ENCODE results near the gene CFAP70. TPM values are rescaled to one million over a fixed set of nuclear protein-coding genes. Genes with fewer than 3 reads are reported as not detected.

Gene CFAP70
- polyA plus RNA-seq, 1 donor from 2014 or later, result 5.8 TPM

DNA sequence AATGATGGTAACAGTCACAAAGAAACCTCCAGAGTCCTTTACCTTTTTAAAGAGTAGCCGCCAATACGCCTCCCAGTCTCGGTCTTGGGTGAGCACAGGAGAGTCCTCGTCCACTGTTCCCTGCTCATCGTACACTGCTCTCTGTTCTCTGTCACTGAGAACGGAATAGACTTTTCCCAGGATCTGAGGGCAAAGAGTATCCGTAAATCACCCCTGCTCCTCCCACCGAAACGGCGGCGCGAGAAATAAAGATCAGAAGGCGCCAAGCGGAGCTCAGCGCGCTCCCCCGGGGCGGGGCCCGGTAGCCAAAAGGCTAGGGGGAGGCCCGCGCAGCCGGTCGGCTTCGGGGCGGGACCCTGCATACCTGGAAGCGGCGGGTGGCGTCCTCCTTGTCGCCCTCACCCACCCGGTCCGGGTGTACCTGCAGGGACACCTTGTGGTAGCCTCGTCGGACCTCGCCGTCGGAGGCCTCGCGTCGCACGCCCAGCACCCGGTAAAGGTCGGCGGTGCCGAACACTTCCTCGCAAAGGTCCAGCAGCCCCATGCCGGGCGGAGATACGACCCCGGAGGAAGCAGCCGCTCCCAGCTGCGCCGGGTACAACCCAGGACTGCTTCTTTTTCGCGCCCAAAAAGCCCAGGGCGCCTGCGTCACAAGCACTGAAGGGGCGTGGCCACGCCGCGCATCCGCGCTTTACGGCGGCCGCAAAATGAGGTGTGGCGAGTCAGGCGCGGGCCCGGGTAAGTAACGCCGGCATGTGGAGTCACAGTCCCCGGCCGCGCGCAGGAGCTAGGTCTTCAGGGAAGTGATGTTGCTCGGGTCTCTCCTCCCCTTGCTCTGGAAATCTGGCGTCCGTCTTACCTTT, 111.8 kb downstream of the CFAP70 start, which contains the start of gene DNAJC9:
Gene DNAJC9 (minus strand): TSS at position 610 of the 863 bp plus-strand sequence. CDS start 66 bp downstream, at position 544.
- Histone ChIP-seq H4K20me1 (ENCODE audit: insufficient read depth) (no peaks in the 10 kb centered on the region), H3K27me3 (ENCODE audit: insufficient read depth, low read depth, low read length) (no peaks in the 10 kb centered on the region), H3K9me3 (ENCODE audit: low read length) (no peaks in the 10 kb centered on the region), H3K27ac (ENCODE audit: low read length) (peak within 1 kb of the TSS; percentile 59), H3K4me2 (ENCODE audit: low read length) (peak within 1 kb of the TSS; percentile 96), H3K9ac (ENCODE audit: low read length) (peak within 1 kb of the TSS; percentile 65), H3K9me2 (ENCODE audit: insufficient read depth, low read length) (no peaks in the 10 kb centered on the region), H2AFZ (ENCODE audit: low read depth, low read length) (peak within 1 kb of the TSS; percentile 48), H3K36me3 (ENCODE audit: insufficient read depth, low read length) (no peaks in the 10 kb centered on the region), H3K79me2 (replicated peaks; ENCODE audit: insufficient read depth, low read length) (peaks cover 34% of the 10 kb centered on the region), H3F3A (ENCODE audit: insufficient read depth, low read length, poor library complexity, severe bottlenecking) (no peaks in the 10 kb centered on the region), H3K4me3 (ENCODE audit: low read length) (peak within 1 kb of the TSS; percentile 93)
- peak; percentile 28 for TF ChIP-seq EP300 (conservative IDR thresholded peaks at IDR 0.05; ENCODE audit: poor library complexity, severe bottlenecking)
- no peak for TF ChIP-seq TAF1 (IDR thresholded peaks at IDR 0.05; ENCODE audit: low read depth)
- peak; percentile 95 for TF ChIP-seq MXI1 (conservative IDR thresholded peaks at IDR 0.05; ENCODE audit: poor library complexity, severe bottlenecking)
- TF ChIP-seq POLR2AphosphoS5 (IDR thresholded peaks at IDR 0.05), result peak; percentile 55
- TF ChIP-seq RAD21 (conservative IDR thresholded peaks at IDR 0.05), result peak; percentile 22
- TF ChIP-seq, protein P1, sequence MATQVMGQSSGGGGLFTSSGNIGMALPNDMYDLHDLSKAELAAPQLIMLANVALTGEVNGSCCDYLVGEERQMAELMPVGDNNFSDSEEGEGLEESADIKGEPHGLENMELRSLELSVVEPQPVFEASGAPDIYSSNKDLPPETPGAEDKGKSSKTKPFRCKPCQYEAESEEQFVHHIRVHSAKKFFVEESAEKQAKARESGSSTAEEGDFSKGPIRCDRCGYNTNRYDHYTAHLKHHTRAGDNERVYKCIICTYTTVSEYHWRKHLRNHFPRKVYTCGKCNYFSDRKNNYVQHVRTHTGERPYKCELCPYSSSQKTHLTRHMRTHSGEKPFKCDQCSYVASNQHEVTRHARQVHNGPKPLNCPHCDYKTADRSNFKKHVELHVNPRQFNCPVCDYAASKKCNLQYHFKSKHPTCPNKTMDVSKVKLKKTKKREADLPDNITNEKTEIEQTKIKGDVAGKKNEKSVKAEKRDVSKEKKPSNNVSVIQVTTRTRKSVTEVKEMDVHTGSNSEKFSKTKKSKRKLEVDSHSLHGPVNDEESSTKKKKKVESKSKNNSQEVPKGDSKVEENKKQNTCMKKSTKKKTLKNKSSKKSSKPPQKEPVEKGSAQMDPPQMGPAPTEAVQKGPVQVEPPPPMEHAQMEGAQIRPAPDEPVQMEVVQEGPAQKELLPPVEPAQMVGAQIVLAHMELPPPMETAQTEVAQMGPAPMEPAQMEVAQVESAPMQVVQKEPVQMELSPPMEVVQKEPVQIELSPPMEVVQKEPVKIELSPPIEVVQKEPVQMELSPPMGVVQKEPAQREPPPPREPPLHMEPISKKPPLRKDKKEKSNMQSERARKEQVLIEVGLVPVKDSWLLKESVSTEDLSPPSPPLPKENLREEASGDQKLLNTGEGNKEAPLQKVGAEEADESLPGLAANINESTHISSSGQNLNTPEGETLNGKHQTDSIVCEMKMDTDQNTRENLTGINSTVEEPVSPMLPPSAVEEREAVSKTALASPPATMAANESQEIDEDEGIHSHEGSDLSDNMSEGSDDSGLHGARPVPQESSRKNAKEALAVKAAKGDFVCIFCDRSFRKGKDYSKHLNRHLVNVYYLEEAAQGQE (IDR thresholded peaks at IDR 0.05; ENCODE audit: borderline replicate concordance), result peak; percentile 40
- TF ChIP-seq, protein P2, sequence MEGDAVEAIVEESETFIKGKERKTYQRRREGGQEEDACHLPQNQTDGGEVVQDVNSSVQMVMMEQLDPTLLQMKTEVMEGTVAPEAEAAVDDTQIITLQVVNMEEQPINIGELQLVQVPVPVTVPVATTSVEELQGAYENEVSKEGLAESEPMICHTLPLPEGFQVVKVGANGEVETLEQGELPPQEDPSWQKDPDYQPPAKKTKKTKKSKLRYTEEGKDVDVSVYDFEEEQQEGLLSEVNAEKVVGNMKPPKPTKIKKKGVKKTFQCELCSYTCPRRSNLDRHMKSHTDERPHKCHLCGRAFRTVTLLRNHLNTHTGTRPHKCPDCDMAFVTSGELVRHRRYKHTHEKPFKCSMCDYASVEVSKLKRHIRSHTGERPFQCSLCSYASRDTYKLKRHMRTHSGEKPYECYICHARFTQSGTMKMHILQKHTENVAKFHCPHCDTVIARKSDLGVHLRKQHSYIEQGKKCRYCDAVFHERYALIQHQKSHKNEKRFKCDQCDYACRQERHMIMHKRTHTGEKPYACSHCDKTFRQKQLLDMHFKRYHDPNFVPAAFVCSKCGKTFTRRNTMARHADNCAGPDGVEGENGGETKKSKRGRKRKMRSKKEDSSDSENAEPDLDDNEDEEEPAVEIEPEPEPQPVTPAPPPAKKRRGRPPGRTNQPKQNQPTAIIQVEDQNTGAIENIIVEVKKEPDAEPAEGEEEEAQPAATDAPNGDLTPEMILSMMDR (IDR thresholded peaks at IDR 0.05; ENCODE audit: poor library complexity, severe bottlenecking), result peak; percentile 53
- no peak for TF ChIP-seq EZH2 (IDR thresholded peaks at IDR 0.05; ENCODE audit: borderline replicate concordance, insufficient read depth, low read length, poor library complexity, severe bottlenecking)
- peak; percentile 31 for TF ChIP-seq SMC3 (conservative IDR thresholded peaks at IDR 0.05; ENCODE audit: poor library complexity)

DNA sequence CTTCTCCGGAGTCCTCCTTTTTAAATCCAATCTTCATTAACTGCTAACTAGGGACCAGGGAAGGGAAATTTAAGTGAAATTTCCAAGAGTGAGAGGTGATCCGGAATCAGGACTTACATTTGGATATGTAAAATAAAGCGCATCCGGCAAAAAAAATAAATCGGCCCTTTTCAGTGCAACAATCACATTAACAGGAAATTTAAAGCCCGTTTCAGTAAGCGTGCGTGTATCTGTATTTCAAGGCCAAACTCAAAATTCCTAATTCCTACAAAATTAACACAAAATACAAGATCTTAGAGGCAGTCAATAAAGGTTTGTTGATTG, 112.4 kb downstream of the CFAP70 start:
- Histone ChIP-seq H3K27ac (ENCODE audit: low read length) (peak overlapping the region; percentile 59), H3K9me3 (ENCODE audit: low read length) (no peaks in the 10 kb centered on the region), H2AFZ (ENCODE audit: low read depth, low read length) (no peak overlapping the region), H3K27me3 (ENCODE audit: insufficient read depth, low read depth, low read length) (no peaks in the 10 kb centered on the region), H3K79me2 (replicated peaks; ENCODE audit: insufficient read depth, low read length) (peaks cover 28% of the 10 kb centered on the region), H3K9me2 (ENCODE audit: insufficient read depth, low read length) (no peaks in the 10 kb centered on the region), H4K20me1 (ENCODE audit: insufficient read depth) (no peaks in the 10 kb centered on the region), H3K9ac (ENCODE audit: low read length) (peak overlapping the region; percentile 65), H3K4me3 (ENCODE audit: low read length) (peak overlapping the region; percentile 93), H3K36me3 (ENCODE audit: insufficient read depth, low read length) (no peaks in the 10 kb centered on the region), H3K4me2 (ENCODE audit: low read length) (peak overlapping the region; percentile 62), H3F3A (ENCODE audit: insufficient read depth, low read length, poor library complexity, severe bottlenecking) (no peaks in the 10 kb centered on the region)
- TF ChIP-seq TAF1 (IDR thresholded peaks at IDR 0.05; ENCODE audit: low read depth), result no peak
- TF ChIP-seq RAD21 (conservative IDR thresholded peaks at IDR 0.05), result no peak
- TF ChIP-seq SMC3 (conservative IDR thresholded peaks at IDR 0.05; ENCODE audit: poor library complexity), result no peak
- TF ChIP-seq POLR2AphosphoS5 (IDR thresholded peaks at IDR 0.05), result no peak
- TF ChIP-seq, protein P1 (IDR thresholded peaks at IDR 0.05; ENCODE audit: borderline replicate concordance), result no peak
- TF ChIP-seq, protein P2 (IDR thresholded peaks at IDR 0.05; ENCODE audit: poor library complexity, severe bottlenecking), result no peak
- TF ChIP-seq EZH2 (IDR thresholded peaks at IDR 0.05; ENCODE audit: borderline replicate concordance, insufficient read depth, low read length, poor library complexity, severe bottlenecking), result no peak
- TF ChIP-seq MXI1 (conservative IDR thresholded peaks at IDR 0.05; ENCODE audit: poor library complexity, severe bottlenecking), result no peak
- TF ChIP-seq EP300 (conservative IDR thresholded peaks at IDR 0.05; ENCODE audit: poor library complexity, severe bottlenecking), result no peak

Data from neural cell (in vitro differentiated cells).